SJCRH30 (cell line): Measurements from ENCODE around the gene LSM10. TPM values are rescaled to one million over a fixed set of nuclear protein-coding genes. Genes with fewer than 3 reads are reported as not detected.

Experiments used
- DNase-seq, 2 experiments: peaks; one replicate each; pipeline ENCODE4 v3.0.0-alpha.2; 2015 to 2020
- H3K27ac ChIP-seq: fragments of 250-450 bp; sonication (Bioruptor Pico); 2 replicates; pipeline ENCODE4 v1.5.1; 2020; ENCODE audit warnings: mild to moderate bottlenecking, moderate library complexity
- H3K27me3 ChIP-seq: fragments of 250-450 bp; sonication (Bioruptor Pico); 2 replicates; pipeline ENCODE4 v1.5.1; 2020; ENCODE audit warnings: mild to moderate bottlenecking, moderate library complexity
- H3K36me3 ChIP-seq: fragments of 250-450 bp; sonication (Bioruptor Pico); 2 replicates; pipeline ENCODE4 v1.5.1; 2020; ENCODE audit warnings: mild to moderate bottlenecking, moderate library complexity
- H3K4me1 ChIP-seq: fragments of 250-450 bp; sonication (Bioruptor Pico); 2 replicates; pipeline ENCODE4 v1.5.1; 2020; ENCODE audit warnings: mild to moderate bottlenecking, moderate library complexity
- H3K4me3 ChIP-seq: fragments of 250-450 bp; sonication (Bioruptor Pico); 2 replicates; pipeline ENCODE4 v1.5.1; 2020; ENCODE audit warnings: mild to moderate bottlenecking, moderate library complexity
- H3K9me3 ChIP-seq: fragments of 250-450 bp; sonication (Bioruptor Pico); replicated peaks from 2 replicates; pipeline ENCODE4 v1.5.1; 2020; ENCODE audit warnings: mild to moderate bottlenecking, moderate library complexity
- total RNA-seq: library from RNA; depleted of rRNA; stranded (reverse); fragments of >200 nt; shearing (Covaris generic); gene quantifications from 2 replicates; pipeline ENCODE4 v1.2.3, GENCODE V29; 2014

LSM10 gene
- total RNA-seq, 1 experiment from 2014 or later, result 15.4 TPM

DNA sequence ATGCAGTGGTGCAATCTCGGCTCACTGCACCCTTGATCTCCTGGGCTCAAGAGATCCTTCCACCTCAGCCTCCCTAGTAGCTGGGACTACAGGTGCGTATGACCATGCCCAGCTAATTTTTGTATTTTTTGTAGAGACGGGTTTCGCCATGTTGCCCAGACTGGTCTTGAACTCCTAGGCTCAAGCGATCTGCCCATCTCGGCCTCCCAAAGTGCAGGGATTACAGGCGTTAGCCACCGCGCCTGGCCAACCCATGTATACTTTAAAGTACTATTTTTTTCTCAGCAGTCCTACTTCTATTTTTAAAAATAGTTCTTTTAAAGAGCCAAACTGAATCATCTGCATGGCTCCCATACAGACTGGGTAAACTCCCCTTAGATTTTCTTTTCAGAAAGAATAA lies 15.5 kb downstream of the LSM10 start:
- Histone ChIP-seq H3K27ac (no peak overlapping the region), H3K27me3 (no peaks in the 10 kb centered on the region), H3K9me3 (no peaks in the 10 kb centered on the region), H3K36me3 (no peaks in the 10 kb centered on the region), H3K4me3 (no peak overlapping the region), H3K4me1 (peaks cover 6% of the 10 kb centered on the region)
- DNase-seq, result no peak

DNA sequence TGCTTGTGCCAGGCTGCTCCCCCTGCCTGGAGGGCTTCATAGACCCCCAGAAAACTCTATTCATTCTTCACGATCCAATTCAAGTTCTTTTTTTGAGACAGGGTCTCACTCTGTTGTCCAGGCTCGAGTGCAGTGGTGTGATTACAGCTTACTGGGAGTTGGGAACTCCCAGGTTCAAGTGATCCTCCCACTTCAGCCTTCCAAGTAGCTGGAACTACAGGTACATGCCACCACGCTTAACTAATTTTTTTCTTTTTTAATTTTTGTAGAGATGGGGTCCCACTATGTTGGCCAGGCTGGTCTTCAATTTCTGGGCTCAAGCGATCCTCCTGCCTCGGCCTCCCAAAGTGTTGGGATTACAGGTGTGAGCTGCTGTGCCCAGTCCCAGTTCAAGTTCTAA lies 16.3 kb downstream of the LSM10 start:
- DNase-seq, result no peak
- Histone ChIP-seq H3K9me3 (no peaks in the 10 kb centered on the region), H3K36me3 (no peaks in the 10 kb centered on the region), H3K4me1 (no peaks in the 10 kb centered on the region; the same call in 1 of the 2 replicates), H3K27ac (no peak overlapping the region), H3K4me3 (no peak overlapping the region), H3K27me3 (no peaks in the 10 kb centered on the region)

DNA sequence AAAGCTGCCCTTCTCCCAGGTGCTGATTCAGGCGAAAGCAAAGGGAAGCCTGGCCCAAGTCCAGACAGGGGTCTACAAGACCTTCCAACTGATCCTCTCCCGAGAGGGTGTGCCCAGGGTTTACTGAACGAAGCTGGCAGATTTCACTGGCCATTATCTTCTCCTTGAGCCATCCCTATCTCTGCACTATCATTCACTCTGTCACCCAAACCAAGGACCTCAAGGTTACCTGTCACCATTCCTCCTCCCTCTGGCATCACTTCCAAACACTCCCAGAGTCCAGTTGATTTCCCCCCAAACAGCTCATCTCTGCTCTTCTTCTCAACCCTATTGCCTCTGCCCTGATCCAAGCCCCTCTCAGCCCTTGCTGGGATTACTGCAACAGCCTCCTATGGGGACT lies 16.9 kb downstream of the LSM10 start:
- Histone ChIP-seq H3K4me1 (no peaks in the 10 kb centered on the region; the same call in 1 of the 2 replicates), H3K27me3 (no peaks in the 10 kb centered on the region), H3K27ac (no peak overlapping the region), H3K36me3 (no peaks in the 10 kb centered on the region), H3K4me3 (no peak overlapping the region), H3K9me3 (no peaks in the 10 kb centered on the region)
- no peak for DNase-seq

DNA sequence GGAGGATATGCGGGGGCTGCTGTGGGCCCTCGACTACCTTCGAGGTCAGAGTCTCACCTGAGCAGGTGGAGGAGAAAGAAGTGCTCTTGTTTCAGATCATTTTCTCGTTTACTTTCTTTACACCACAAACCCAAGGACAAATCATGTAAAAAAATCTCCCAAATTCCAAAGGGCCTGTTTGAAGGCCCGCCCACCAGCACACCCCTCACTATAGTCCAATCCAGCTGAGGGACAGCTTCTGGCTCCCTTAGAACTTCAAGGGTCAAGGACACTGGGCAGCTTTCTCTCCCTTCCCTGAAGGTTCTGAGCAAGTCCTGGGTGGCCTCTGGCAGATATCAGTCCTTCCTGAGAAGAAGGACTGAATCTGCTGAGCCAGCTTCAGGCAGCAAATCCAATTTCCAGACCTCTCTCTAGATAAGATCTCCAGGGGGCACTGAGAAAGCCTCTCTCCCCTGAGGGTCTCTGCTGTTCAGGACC lies 17.5 kb downstream of the LSM10 start:
- H3K9me3 ChIP-seq, result no peaks in the 10 kb centered on the region
- DNase-seq, result no peak
- H3K27ac ChIP-seq, result no peak overlapping the region
- no peaks in the 10 kb centered on the region for H3K27me3 ChIP-seq
- H3K36me3 ChIP-seq, result no peaks in the 10 kb centered on the region
- no peak overlapping the region for H3K4me3 ChIP-seq
- peaks cover under 1% of the 10 kb centered on the region for H3K4me1 ChIP-seq

DNA sequence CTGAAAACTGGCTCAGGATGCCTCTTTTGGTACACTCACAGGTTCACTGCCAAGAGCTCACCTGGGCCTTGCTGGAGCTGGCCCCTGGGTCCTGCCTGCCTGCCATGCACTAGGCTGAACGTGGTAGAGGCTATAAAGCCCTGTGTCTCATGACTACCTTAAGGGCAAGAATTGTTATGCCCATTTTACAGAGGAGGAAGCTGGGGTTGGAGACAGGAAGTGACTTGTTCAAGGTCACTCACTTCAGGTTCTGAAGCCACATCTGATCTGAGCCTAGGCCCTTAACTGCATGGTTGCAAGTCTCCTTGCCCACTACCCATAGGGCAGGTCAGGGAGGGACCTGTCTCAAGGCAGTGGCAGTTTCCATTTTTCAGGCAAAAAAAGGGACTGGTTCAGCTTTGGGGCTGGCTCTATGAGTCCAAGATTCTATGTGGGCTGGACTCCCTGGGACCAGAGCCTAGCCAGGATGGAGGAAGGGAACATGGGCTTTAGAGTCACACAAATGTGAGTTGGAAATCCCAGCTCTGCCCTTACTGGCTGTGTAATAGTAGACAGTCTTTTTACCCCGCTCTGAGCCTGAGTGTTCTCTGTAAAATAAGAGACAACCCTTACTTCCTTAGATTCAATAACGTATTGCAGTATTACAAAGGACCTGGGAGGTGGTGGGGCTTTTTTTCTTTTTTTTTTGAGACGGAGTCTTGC lies 19.8 kb downstream of the LSM10 start:
- peaks cover 22% of the 10 kb centered on the region for H3K4me1 ChIP-seq
- no peaks in the 10 kb centered on the region for H3K9me3 ChIP-seq
- no peak for DNase-seq
- H3K27me3 ChIP-seq, result no peaks in the 10 kb centered on the region
- no peak overlapping the region for H3K27ac ChIP-seq
- H3K4me3 ChIP-seq, result no peak overlapping the region
- H3K36me3 ChIP-seq, result no peaks in the 10 kb centered on the region

DNA sequence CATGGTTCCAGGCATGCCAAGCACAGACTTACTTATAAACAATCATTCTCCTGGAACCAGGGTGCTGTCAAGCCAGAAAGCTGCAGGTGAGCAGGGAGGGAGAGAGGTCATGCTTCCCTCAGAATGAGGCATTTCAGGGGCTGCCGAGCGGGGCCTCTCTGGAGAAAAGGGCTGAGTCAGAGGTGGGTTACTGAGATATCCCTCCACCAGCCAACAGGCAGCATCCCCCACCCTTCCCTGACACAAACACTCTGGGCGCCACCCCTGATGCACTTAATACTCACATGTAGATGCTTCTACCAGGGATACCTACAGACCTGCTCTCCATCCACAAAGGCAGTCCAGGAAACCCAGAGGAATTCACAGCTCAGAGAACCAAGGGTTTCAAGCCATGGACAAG lies 25.1 kb downstream of the LSM10 start:
- no peaks in the 10 kb centered on the region for H3K27me3 ChIP-seq
- DNase-seq, result no peak
- no peak overlapping the region for H3K4me3 ChIP-seq
- no peaks in the 10 kb centered on the region for H3K9me3 ChIP-seq
- H3K36me3 ChIP-seq, result no peaks in the 10 kb centered on the region
- H3K27ac ChIP-seq, result no peak overlapping the region
- H3K4me1 ChIP-seq, result peaks cover 27% of the 10 kb centered on the region

DNA sequence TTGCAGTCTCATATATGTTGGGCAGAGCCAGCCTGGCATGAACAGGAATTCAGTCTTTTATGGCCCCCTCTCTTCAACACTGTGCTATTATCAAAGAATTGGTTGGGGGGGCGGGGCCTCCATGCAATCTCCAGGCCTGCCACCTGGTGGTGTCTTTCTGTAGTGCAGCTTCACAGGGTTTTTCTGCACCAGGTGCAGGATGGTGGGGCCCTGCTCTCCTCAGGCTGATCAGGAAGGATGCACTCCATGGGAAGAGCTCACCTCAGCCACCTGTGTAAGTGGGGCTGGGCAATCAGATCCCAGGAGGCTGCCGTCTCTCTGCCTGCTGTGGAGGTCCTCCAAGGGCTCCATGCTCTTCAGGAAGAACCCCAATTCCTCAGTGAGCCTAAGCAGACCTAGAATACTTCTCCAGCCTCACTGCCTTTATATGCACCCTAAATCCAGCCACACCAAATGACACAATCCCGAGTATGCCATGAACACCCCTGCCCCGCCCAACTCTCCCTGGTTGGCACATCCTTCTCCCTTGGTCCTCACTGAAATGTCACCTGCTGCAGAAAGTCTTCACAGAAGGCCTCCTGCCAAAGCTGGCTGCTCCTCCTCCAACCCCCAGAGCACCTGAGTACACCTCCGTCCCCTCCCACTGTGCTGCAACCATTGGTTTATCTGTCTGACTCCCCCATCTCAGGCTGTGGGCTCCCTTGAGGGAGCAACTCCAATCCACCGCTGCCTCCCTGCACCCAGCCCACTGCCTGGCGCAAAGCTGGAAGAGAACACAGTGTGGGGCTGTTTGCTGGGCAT lies 28.4 kb downstream of the LSM10 start:
- Histone ChIP-seq H3K4me1 (peaks cover 23% of the 10 kb centered on the region), H3K36me3 (no peaks in the 10 kb centered on the region), H3K27ac (no peak overlapping the region), H3K9me3 (no peaks in the 10 kb centered on the region), H3K27me3 (no peaks in the 10 kb centered on the region), H3K4me3 (no peak overlapping the region)
- peak; percentile 75 to 89 for DNase-seq

DNA sequence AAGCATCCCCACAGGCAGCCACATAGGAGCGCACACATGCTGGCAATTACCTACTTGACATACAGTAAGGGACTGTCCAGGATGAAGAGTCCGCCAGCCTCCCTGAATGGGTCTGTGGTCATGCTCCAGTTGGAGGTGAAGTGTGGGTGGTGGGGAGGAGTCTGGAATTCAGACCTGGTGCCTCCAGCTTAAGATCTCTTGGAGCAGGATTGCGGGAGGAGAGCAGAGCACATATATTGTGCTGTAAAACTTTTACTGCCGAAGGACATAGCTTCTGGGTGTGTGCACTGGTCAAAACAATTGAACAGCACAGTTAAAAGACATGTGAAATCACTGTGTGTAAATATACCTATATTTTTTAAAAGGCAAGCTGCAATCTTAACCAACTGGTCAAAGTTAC lies 29.9 kb downstream of the LSM10 start:
- Histone ChIP-seq H3K4me3 (no peak overlapping the region), H3K9me3 (no peaks in the 10 kb centered on the region), H3K27ac (no peak overlapping the region), H3K4me1 (peaks cover 10% of the 10 kb centered on the region), H3K36me3 (no peaks in the 10 kb centered on the region), H3K27me3 (no peaks in the 10 kb centered on the region)
- DNase-seq, result no peak

DNA sequence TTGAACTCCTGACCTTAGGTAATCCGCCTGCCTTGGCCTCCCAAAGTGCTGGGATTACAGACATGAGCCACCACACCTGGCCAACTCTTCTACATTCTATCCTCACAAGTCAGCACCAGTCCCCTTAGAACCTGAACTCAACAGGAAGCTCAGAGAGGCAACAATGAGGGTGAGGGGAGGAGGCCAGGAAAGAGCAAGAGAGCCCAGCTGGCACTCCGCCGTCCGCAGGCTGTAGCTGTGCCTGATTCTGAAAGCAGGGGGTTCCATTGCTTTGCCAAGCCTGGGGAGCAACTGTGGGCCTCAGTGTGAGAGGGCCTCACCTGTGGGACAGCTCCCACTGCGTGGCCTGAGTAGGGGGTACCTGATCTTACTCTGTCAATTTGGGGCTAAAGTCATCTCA lies 30.6 kb downstream of the LSM10 start:
- H3K27ac ChIP-seq, result no peak overlapping the region
- H3K4me3 ChIP-seq, result no peak overlapping the region
- no peaks in the 10 kb centered on the region for H3K27me3 ChIP-seq
- no peaks in the 10 kb centered on the region for H3K9me3 ChIP-seq
- H3K36me3 ChIP-seq, result no peaks in the 10 kb centered on the region
- H3K4me1 ChIP-seq, result peaks cover 6% of the 10 kb centered on the region
- DNase-seq, result no peak

DNA sequence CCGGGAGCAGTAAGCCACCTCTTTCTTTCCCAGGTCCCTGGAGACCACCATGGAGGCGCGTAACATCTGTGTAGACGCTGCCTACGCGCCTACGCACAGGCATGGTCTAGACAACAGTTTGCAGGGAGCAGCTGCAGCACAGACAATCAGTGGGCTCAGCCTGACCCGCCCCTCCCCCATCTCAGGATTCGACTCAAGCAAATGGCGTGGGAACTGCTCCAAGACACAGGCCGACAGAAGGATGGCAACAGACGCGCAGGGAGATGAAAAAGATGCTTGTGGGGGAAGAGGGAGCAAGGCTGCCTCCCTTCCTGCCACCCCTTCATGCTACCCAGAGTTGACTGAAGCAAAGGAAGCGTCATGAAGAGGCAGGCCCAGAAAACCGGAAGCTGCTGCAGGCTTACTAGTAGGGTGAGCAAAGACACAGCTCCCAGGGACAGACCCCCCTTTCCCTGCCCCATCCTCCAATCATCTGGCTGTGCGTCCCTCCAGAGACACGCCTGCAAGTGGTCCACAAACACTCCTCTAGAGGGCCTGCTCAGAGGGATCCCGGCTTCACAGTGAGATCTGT lies 31.5 kb downstream of the LSM10 start:
- peak overlapping the region; percentile 47 for H3K4me3 ChIP-seq
- peak overlapping the region; percentile 76 for H3K27ac ChIP-seq
- H3K4me1 ChIP-seq, result peaks cover 6% of the 10 kb centered on the region
- DNase-seq, result peak; percentile 97
- no peaks in the 10 kb centered on the region for H3K27me3 ChIP-seq
- no peaks in the 10 kb centered on the region for H3K36me3 ChIP-seq
- H3K9me3 ChIP-seq, result no peaks in the 10 kb centered on the region

DNA sequence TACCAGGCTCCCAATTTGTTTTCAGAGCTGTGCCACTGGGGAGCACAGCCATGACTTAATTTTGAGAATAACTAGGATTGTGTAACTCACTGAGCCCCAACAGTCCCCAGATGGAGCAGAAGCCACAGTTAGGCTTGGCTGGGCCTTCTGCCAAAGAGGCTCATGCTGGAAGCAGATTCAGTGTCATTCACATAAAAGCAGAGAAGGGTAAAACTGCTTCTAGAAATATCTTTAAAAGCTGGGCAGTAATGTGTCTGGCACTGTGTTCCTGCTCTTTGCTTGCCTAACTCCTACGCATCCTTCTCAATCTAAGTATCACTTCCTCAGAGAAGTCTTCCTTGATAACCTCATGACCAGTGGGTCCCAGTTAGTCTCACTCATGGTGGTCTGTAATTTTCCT lies 32.3 kb downstream of the LSM10 start:
- H3K27ac ChIP-seq, result peak overlapping the region; percentile 76
- H3K36me3 ChIP-seq, result no peaks in the 10 kb centered on the region
- H3K9me3 ChIP-seq, result no peaks in the 10 kb centered on the region
- DNase-seq, result peak in 1 of 2 experiments; percentile 51
- H3K27me3 ChIP-seq, result no peaks in the 10 kb centered on the region
- H3K4me1 ChIP-seq, result peaks cover 6% of the 10 kb centered on the region
- peak overlapping the region; percentile 47 for H3K4me3 ChIP-seq

DNA sequence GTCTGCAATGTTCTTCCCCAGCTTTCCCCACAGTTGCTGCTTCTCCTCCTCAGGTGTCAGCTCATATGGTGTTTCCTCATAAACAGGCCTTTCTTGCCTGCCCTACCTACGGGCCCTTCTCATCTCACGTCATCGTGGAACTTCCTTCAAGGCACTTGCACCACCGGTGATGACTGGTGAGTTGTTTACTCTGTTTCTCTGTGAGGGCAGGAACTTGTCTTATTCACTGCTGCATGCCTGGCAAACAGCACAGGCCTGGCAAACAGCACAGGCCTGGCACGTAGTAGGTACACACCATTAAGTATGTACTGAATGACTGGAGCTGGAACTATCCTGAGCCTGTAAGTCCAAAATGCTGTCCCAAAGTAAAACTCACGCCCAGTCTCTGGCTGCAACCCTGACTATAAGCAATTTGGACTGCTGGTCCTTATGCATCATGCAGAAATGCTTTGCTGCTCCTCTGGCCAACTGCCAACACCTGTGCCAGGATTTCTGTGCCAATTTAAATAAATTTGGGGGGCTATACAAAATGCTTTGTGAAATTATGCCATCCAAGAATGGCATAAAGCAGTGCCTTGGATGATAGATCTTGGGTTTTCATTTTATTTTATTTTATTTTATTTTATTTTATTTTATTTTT lies 37.7 kb downstream of the LSM10 start:
- Histone ChIP-seq H3K36me3 (peaks cover 10% of the 10 kb centered on the region; the same call in 1 of the 2 replicates), H3K4me3 (no peak overlapping the region), H3K27me3 (no peaks in the 10 kb centered on the region), H3K27ac (no peak overlapping the region), H3K4me1 (peaks cover 3% of the 10 kb centered on the region), H3K9me3 (no peaks in the 10 kb centered on the region)
- no peak for DNase-seq

DNA sequence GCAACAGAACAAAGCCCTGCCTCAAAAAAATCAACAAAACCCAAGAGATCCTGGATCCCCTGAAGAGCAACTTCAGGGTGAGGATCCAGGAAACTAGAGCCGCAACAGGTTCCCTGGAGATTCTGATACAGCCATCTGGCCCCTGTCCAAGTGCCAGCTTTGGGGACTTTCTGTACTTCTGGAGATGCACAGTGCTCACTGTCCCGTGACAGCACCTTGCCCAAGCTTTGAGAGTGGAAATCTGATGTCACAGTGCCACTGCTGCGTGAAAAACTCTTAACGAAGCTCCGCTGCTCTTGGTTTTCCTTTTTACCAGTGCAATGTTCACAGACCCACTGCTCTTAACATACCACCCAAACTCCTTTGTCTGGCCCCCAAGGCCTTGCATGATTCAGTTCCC lies 38.3 kb downstream of the LSM10 start:
- H3K27me3 ChIP-seq, result no peaks in the 10 kb centered on the region
- peaks cover 10% of the 10 kb centered on the region; the same call in 1 of the 2 replicates for H3K36me3 ChIP-seq
- DNase-seq, result no peak
- H3K27ac ChIP-seq, result no peak overlapping the region
- H3K9me3 ChIP-seq, result no peaks in the 10 kb centered on the region
- no peak overlapping the region for H3K4me3 ChIP-seq
- H3K4me1 ChIP-seq, result peaks cover 3% of the 10 kb centered on the region; the same call in 1 of the 2 replicates

DNA sequence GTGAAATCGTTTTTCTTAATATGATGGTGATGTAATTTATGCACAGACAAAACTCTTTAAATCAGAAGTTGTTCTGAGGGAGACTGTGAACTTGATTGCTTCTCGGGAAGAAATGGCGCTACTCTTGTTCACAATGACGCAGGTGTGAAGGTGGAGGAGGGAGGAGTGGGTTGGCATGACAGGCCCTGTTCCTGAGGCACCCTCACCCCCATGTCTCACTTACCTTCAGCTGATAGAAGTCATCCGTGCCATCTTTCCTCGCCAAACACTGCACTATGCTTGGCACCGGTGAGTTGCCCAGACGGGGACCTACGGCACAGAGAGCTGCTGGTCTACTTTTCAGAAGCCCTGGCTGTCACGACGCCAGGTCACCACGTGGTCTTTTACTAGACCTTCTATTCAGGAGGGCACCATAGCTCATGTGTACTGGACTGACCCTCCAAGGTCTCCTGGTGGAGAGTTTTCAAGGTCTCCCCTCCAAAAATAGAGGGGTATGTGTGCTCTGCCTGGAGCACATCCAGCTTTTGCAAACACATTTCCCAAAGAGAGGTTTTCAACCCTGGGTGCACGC lies 39.1 kb downstream of the LSM10 start:
- peaks cover 10% of the 10 kb centered on the region; the same call in 1 of the 2 replicates for H3K36me3 ChIP-seq

More for the DNA sequence above, 39.1 kb downstream of the LSM10 start:
- Histone ChIP-seq H3K9me3 (no peaks in the 10 kb centered on the region), H3K27me3 (no peaks in the 10 kb centered on the region), H3K4me1 (peaks cover 3% of the 10 kb centered on the region; the same call in 1 of the 2 replicates), H3K27ac (no peak overlapping the region), H3K4me3 (no peak overlapping the region)
- no peak for DNase-seq
